Stimulated activated CD8-positive, alpha-beta memory T cell treated with anti-CD3 and anti-CD28 coated beads, Interleukin-4, amount 100 ng/mL, for 4 hours (primary cell): ENCODE data around the gene GAA.

Experiments used
- DNase-seq, 2 donors: peaks; one replicate each; pipeline ENCODE4 v3.0.0-alpha.2; 2020; ENCODE audit warnings: low read depth in 2 of 2, low spot score in 1 of 2

The GAA gene

GRCh38 chr17:80103449-80104085 is 2.2 kb downstream of the GAA start:
- no peak for DNase-seq

GRCh38 chr17:80104321-80104955 is 3.1 kb downstream of the GAA start:
- no peak for DNase-seq

GRCh38 chr17:80104956-80105375 is 3.6 kb downstream of the GAA start:
- no peak for DNase-seq

- DNase-seq: no peak
Observed at GRCh38 chr17:80105762-80106161, 4.4 kb downstream of the GAA start.

DNA sequence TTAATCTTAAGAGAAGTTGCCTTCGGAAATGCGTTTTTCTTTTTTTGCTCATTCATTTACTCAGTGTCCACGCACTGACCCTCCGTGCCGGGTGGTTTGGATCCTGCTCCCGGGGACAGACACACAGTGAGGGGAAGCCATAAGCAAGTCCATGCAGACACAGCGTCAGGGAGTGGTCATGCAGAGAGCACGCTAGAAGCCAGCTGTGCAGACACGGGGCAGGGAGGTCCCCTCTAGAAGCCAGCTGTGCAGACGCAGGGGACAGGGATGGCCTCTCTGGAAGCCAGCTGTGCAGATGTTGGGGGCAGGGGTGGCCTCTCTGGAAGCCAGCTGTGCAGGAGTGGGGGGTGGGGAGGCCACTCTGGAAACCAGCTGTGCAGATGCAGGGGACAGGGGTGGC is 4.8 kb downstream of the GAA start:
- no peak for DNase-seq

GRCh38 chr17:80106751-80107150 is 5.4 kb downstream of the GAA start:
- DNase-seq: no peak

DNA sequence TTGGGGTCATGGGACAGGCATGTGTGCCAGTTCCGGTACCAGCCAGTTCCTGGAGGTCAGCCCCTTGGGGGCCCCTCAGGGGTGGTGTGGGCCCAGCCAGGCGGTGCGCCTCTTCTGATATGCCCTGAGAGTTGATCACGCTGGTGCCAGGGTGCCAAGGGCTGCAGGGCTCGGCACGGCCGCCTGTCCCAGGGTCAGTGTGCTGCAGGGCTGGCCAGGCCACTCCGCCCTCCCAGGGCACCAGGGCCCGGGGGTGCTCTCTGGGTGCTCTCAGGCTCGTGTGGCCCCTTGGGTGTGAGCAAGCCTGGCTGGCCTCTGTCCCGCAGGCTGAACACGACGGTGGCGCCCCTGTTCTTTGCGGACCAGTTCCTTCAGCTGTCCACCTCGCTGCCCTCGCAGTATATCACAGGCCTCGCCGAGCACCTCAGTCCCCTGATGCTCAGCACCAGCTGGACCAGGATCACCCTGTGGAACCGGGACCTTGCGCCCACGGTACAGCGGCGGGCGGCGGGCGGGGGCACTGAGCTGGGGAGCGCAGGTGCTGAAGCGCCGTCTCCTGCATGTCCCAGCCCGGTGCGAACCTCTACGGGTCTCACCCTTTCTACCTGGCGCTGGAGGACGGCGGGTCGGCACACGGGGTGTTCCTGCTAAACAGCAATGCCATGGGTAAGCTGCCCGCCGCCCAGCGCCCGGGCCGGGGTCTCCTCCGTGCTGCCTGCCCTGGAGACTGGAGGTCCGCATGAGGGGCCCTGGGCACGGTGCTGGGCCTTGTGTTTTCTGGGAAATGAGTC is 6.0 kb downstream of the GAA start:
- no peak for DNase-seq

DNA sequence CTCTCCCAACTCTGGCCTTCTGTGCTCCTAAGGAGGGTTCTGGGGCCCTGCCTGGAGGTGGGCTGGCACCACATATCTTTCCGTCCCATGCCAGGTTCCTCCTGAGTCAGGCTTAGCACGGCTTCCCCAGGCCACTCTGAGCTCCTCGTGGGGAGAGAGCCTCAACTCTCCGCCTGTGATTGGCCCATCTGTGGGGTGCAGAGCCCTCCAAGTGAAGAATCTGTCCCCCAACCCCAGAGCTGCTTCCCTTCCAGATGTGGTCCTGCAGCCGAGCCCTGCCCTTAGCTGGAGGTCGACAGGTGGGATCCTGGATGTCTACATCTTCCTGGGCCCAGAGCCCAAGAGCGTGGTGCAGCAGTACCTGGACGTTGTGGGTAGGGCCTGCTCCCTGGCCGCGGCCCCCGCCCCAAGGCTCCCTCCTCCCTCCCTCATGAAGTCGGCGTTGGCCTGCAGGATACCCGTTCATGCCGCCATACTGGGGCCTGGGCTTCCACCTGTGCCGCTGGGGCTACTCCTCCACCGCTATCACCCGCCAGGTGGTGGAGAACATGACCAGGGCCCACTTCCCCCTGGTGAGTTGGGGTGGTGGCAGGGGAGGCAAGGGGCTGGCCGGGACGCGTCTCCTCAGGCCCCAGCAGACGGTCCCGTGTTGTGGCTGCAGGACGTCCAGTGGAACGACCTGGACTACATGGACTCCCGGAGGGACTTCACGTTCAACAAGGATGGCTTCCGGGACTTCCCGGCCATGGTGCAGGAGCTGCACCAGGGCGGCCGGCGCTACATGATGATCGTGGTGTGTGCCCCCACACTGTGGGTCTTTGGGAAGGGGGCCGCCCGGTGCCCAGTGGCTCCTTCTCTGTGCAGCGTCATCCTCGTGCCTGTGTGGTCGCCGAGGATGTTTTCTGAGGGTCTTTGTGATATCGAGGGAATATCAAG is 6.9 kb downstream of the GAA start:
- DNase-seq: no peak

GRCh38 chr17:80109066-80109660 is 7.8 kb downstream of the GAA start:
- DNase-seq: no peak

- no peak for DNase-seq
Observed at GRCh38 chr17:80109713-80110446, 8.5 kb downstream of the GAA start.

GRCh38 chr17:80110447-80110812 is 9.0 kb downstream of the GAA start:
- no peak for DNase-seq

DNA sequence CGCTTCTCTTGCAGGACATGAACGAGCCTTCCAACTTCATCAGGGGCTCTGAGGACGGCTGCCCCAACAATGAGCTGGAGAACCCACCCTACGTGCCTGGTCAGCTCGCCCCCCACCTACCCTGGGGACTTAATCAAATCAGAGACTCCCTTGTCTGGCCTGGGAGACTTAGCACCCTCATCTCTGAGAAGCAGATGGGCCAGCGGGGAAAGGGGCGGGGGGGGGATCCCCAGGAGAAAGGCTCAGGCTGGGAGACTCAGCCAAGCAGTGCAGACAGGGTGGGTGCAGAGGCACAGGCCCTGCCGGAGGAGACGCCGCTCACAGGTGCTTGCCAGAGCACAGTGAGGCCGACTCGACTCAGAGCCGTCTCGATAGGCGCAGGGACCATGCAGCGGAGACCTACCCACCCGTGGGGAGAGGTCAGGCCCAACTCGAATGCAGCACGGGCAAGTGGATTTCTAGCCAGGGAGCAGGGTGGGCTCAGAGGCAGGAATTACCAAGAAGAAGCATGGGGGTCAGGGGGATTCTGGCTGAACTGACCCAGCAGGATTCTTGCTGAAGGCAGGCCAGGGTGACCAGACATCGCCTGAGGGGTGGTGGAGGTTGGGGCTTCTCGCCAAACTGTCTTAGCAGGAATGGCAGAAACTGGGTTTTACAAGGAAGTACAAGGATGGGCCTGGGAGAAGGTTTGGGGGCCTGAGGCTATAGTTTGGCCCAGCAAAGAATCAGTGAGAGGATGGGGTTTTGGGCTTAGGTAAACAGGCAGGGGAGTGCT is 9.7 kb downstream of the GAA start:
- no peak for DNase-seq

- no peak for DNase-seq
Observed at GRCh38 chr17:80111702-80112470, 10.5 kb downstream of the GAA start.

- no peak for DNase-seq
Observed at GRCh38 chr17:80112471-80113032, 11.2 kb downstream of the GAA start.

- no peak for DNase-seq
Observed at GRCh38 chr17:80113033-80113484, 11.7 kb downstream of the GAA start.

- DNase-seq: no peak
Observed at GRCh38 chr17:80114758-80115157, 13.4 kb downstream of the GAA start.

GRCh38 chr17:80115159-80115558 is 13.8 kb downstream of the GAA start:
- no peak for DNase-seq

DNA sequence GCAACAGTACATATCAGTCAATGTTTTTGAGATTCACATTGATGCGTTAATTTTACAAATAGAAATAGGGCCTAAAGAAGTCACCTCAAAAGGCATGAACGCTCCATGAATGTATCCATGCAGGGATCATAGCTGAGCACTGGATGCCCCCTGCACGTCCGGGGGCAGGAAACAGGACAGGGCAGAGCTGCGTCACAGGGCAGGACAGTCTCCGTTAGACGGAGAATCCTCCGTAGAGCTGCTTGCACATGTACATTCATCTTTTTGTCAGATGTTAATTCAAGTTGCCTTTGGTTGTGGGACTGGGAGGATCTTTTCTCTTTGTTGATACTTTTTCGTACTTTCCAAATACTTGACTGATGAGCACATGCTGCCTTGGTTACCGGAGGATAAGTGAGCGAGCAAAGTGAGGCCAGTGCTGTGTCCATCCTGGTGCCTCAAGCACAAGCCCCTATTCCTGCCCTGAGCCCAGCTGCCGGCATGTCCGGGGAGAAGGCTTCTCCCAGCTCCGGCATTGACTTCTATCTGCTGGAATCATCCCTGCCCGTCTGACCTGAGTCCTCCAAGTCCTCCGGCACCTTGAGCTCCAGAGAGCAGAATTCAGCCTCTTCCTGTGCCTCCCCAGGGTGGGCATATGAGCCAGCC is 15.0 kb downstream of the GAA start:
- DNase-seq: no peak
